ENCODE data around the gene CPNE9. TPM values are rescaled to one million over a fixed set of nuclear protein-coding genes. Genes with fewer than 3 reads are reported as not detected.

The CPNE9 gene
- polyA plus RNA-seq, 1 of the 3 experiments (the other 2 are of a cell fraction): 0.03 TPM

DNA sequence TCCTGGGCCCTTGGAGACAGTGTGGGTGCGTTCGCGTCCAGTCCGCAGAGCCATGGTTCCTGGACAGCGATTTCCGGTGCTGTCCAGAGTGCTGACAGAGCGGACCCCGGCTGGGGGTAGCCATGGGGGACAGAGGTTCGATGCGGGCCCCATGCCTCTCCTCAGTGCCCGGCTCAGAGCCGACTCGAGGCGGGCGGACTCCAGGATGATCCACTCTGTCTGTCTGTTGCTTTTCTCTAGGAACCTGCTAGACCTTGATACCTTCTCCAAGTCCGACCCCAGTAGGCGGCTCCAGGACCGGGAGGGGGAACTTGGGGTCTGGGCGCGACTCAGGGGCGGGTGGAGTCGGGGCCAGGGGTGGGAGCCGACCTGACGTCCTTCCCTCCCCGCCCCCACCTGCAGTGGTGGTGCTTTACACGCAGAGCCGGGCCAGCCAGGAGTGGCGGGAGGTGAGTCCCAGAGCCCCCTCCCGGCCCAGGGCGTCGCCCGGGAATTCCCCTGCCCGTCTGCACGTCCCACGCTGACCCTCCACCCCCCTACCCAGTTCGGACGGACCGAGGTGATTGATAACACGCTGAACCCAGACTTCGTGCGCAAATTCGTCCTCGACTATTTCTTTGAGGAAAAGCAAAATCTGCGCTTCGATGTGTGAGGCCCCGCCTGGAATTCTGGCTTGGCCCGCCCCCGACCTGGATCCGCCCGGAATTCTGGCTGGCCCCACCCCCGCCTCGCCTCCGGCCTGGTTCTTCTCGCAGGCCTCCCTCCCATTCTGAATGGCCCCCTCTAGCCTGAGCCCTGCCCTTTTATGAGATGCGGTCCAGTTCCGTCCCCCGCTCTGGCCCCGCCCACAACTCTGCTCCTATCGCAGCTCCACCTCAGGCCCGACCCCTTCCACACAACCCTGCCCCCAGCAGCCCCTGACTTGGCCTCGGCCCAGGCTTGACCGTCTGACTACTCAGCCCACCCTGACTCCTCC, 1.0 kb downstream of the CPNE9 start:
- H3F3A ChIP-seq (replicated peaks; ENCODE audit: insufficient read depth): no peaks in the 10 kb centered on the region
- peak overlapping the region; percentile 78 for H3K4me2 ChIP-seq
- DNase-seq: peak; percentile 95
- H3K9me3 ChIP-seq: no peaks in the 10 kb centered on the region
- no peaks in the 10 kb centered on the region for H3K9me2 ChIP-seq
- POLR2A ChIA-PET: interaction anchor here (0.5 to 1.0 kb wide), 2 partner anchors 45 to 58 kb away, joined by 3 to 4 read pairs; no protein-coding TSS in a partner anchor
- H3K4me3 ChIP-seq (ENCODE audit: low read depth in 2 of 2, low read length in 1 of 2): peak overlapping the region; percentile 43 to 52; a peak in 3 of 4 replicates
- 6% methylated on average over 34 of the region's 62 CpGs for WGBS (ENCODE audit: low lambda C conversion rate)
- CTCF ChIA-PET: interaction anchor here (0.6 kb wide), 1 partner anchor 13 kb away, joined by 3 read pairs; no protein-coding TSS in a partner anchor
- H3K36me3 ChIP-seq (replicated peaks in 1 of 2; ENCODE audit: control insufficient read depth in 1 of 2, insufficient read depth in 2 of 2, low read length in 1 of 2): peaks cover 0 to 9% of the 10 kb centered on the region in 2 experiments
- H3K4me1 ChIP-seq (ENCODE audit: control insufficient read depth in 1 of 2, insufficient read depth in 2 of 2, low read depth in 1 of 2, low read length in 1 of 2): peaks cover 0 to 13% of the 10 kb centered on the region in 2 experiments; a peak in 1 of 4 replicates
- no peak overlapping the region for H3K27ac ChIP-seq (ENCODE audit: low read depth in 2 of 2, low read length in 1 of 2)
- H3K79me2 ChIP-seq (ENCODE audit: insufficient read depth): no peaks in the 10 kb centered on the region
- H3K27me3 ChIP-seq (ENCODE audit: insufficient read depth): no peaks in the 10 kb centered on the region
- no peak overlapping the region for H2AFZ ChIP-seq (ENCODE audit: low read depth)
- no peak overlapping the region for H3K9ac ChIP-seq
- no peak for TF ChIP-seq PBX3 (IDR thresholded peaks at IDR 0.05)
- no peak for TF ChIP-seq SMC3 (IDR thresholded peaks at IDR 0.05; ENCODE audit: low read depth, low read length)
- peak; percentile 91 for TF ChIP-seq SIN3A (IDR thresholded peaks at IDR 0.05; ENCODE audit: borderline replicate concordance, low read depth, low read length)
- no peak for TF ChIP-seq CTCF (IDR thresholded peaks at IDR 0.05)
- peak; percentile 99 for TF ChIP-seq REST (IDR thresholded peaks at IDR 0.05; ENCODE audit: low read depth, low read length)
- no peak for TF ChIP-seq EZH2phosphoT487 (IDR thresholded peaks at IDR 0.05; ENCODE audit: borderline replicate concordance, low read depth)
- peak; percentile 50; the same call in 1 of the 2 replicates for TF ChIP-seq MAX (IDR thresholded peaks at IDR 0.05; ENCODE audit: low read depth)
- peak; percentile 57 for TF ChIP-seq GABPA (IDR thresholded peaks at IDR 0.05; ENCODE audit: low read depth)
- no peak for TF ChIP-seq JUND (IDR thresholded peaks at IDR 0.05)
- TF ChIP-seq IRF3 (IDR thresholded peaks at IDR 0.05; ENCODE audit: low read depth, low read length): no peak
- no peak for TF ChIP-seq FOXJ3 (CRISPR knock-in tag; IDR thresholded peaks at IDR 0.05)
- TF ChIP-seq, protein P1, sequence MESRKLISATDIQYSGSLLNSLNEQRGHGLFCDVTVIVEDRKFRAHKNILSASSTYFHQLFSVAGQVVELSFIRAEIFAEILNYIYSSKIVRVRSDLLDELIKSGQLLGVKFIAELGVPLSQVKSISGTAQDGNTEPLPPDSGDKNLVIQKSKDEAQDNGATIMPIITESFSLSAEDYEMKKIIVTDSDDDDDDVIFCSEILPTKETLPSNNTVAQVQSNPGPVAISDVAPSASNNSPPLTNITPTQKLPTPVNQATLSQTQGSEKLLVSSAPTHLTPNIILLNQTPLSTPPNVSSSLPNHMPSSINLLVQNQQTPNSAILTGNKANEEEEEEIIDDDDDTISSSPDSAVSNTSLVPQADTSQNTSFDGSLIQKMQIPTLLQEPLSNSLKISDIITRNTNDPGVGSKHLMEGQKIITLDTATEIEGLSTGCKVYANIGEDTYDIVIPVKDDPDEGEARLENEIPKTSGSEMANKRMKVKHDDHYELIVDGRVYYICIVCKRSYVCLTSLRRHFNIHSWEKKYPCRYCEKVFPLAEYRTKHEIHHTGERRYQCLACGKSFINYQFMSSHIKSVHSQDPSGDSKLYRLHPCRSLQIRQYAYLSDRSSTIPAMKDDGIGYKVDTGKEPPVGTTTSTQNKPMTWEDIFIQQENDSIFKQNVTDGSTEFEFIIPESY (IDR thresholded peaks at IDR 0.05; ENCODE audit: borderline replicate concordance, low read depth): no peak
- TF ChIP-seq FOXM1 (IDR thresholded peaks at IDR 0.05; ENCODE audit: low read depth): no peak
- no peak for TF ChIP-seq MXI1 (IDR thresholded peaks at IDR 0.05; ENCODE audit: low read depth, low read length)
- TF ChIP-seq RAD21 (IDR thresholded peaks at IDR 0.05; ENCODE audit: low read length): no peak
- no peak for TF ChIP-seq TCF12 (IDR thresholded peaks at IDR 0.05)
- no peaks in the 10 kb centered on the region for H4K20me1 ChIP-seq (ENCODE audit: insufficient read depth)
